Neuronal stem cell (in vitro differentiated cells): ENCODE data around the gene NDUFAF7.
"Not testable (repeated sequence)": the region's sequence is repeated elsewhere in the genome, so short reads cannot be mapped to it uniquely, and the experiment has no call there.

Experiments used
- DNase-seq: peaks from one replicate; pipeline ENCODE4 v3.0.0-alpha.2; 2013; ENCODE audit warnings: low spot score
- H2AFZ ChIP-seq: one replicate; pipeline ENCODE4 v1.6.1; 2013; ENCODE audit warnings: mild to moderate bottlenecking, low read length, inconsistent platforms
- H2AK5ac ChIP-seq: 2 replicates; pipeline ENCODE4 v1.6.1; 2013; ENCODE audit warnings: low read depth, mild to moderate bottlenecking, inconsistent platforms, low read length, moderate library complexity, mixed read lengths
- H2BK120ac ChIP-seq: 2 replicates; pipeline ENCODE4 v1.6.1; 2013; ENCODE audit warnings: low read depth, mild to moderate bottlenecking, inconsistent platforms, low read length, moderate library complexity, mixed read lengths
- H2BK12ac ChIP-seq: one replicate; pipeline ENCODE4 v1.6.1; 2013; ENCODE audit warnings: low read length, inconsistent platforms
- H2BK15ac ChIP-seq: 2 replicates; pipeline ENCODE4 v1.6.1; 2013; ENCODE audit warnings: mild to moderate bottlenecking, low read length, inconsistent platforms, mixed read lengths
- H2BK5ac ChIP-seq: one replicate; pipeline ENCODE4 v1.6.1; 2013; ENCODE audit warnings: inconsistent platforms, mild to moderate bottlenecking, low read length, moderate library complexity
- H3K14ac ChIP-seq: one replicate; pipeline ENCODE4 v1.6.1; 2013; ENCODE audit warnings: low read length, inconsistent platforms
- H3K18ac ChIP-seq: 2 replicates; pipeline ENCODE4 v1.6.1; 2013; ENCODE audit warnings: low read length, inconsistent platforms
- H3K23ac ChIP-seq: 2 replicates; pipeline ENCODE4 v1.6.1; 2013; ENCODE audit warnings: low read depth, mild to moderate bottlenecking, mixed read lengths, low read length, inconsistent platforms; ENCODE audit not compliant: poor library complexity
- H3K27ac ChIP-seq: replicated peaks from 3 replicates; pipeline ENCODE4 v1.5.1; 2013; ENCODE audit warnings: low read length, inconsistent platforms
- H3K27me3 ChIP-seq, 3 experiments: 2 replicates each; pipeline ENCODE4 v1.6.1; 2013; ENCODE audit warnings: low read length in 3 of 3, mild to moderate bottlenecking in 2 of 3, inconsistent platforms in 1 of 3, low read depth in 1 of 3, mixed read lengths in 1 of 3, moderate library complexity in 1 of 3; ENCODE audit not compliant: control insufficient read depth in 3 of 3, insufficient read depth in 3 of 3
- H3K36me3 ChIP-seq, 2 donors: replicated peaks in 1 of 2; 2 replicates each; pipeline ENCODE4 v1.6.1; 2013; ENCODE audit warnings: low read length in 2 of 2; ENCODE audit not compliant: control insufficient read depth in 2 of 2, insufficient read depth in 2 of 2
- H3K4ac ChIP-seq: 2 replicates; pipeline ENCODE4 v1.6.1; 2013; ENCODE audit warnings: inconsistent platforms, mild to moderate bottlenecking, low read length, moderate library complexity
- H3K4me1 ChIP-seq, 2 donors: 1 replicate in 1 of 2; 2 replicates in 1 of 2; pipeline ENCODE4 v1.6.1; 2013; ENCODE audit warnings: low read length in 2 of 2, low read depth in 1 of 2; ENCODE audit not compliant: control insufficient read depth in 2 of 2, insufficient read depth in 1 of 2
- H3K4me2 ChIP-seq: one replicate; pipeline ENCODE4 v1.6.1; 2013; ENCODE audit warnings: mild to moderate bottlenecking, low read length, inconsistent platforms; ENCODE audit not compliant: insufficient read depth, poor library complexity, severe bottlenecking
- H3K4me3 ChIP-seq, 2 donors: 2 replicates each; pipeline ENCODE4 v1.5.1; 2013; ENCODE audit warnings: low read length in 2 of 2, mild to moderate bottlenecking in 2 of 2, inconsistent platforms in 1 of 2, moderate library complexity in 1 of 2
- H3K79me1 ChIP-seq: one replicate; pipeline ENCODE4 v1.6.1; 2013; ENCODE audit warnings: low read depth, mild to moderate bottlenecking, inconsistent platforms, low read length, moderate library complexity
- H3K9ac ChIP-seq: one replicate; pipeline ENCODE4 v1.6.1; 2013; ENCODE audit warnings: mild to moderate bottlenecking, low read depth, low read length, inconsistent platforms; ENCODE audit not compliant: poor library complexity
- H3K9me3 ChIP-seq, 2 donors: replicated peaks in 1 of 2; 2 replicates each; pipeline versions ENCODE3 to v1.6.1; 2013; ENCODE audit warnings: low read length in 2 of 2, mild to moderate bottlenecking in 2 of 2, inconsistent platforms in 1 of 2, low read depth in 1 of 2, mixed read lengths in 1 of 2, moderate library complexity in 1 of 2; ENCODE audit not compliant: control insufficient read depth in 2 of 2, insufficient read depth in 1 of 2
- H4K8ac ChIP-seq: one replicate; pipeline ENCODE4 v1.6.1; 2013; ENCODE audit warnings: low read depth, mild to moderate bottlenecking, inconsistent platforms, low read length, moderate library complexity
- H4K91ac ChIP-seq: one replicate; pipeline ENCODE4 v1.6.1; 2013; ENCODE audit warnings: low read length, low read depth, mild to moderate bottlenecking, inconsistent platforms; ENCODE audit not compliant: poor library complexity
- WGBS, 2 donors: extraction: QIAGEN DNeasy Blood & Tissue Kit; methylation state at CpG; one replicate each; pipeline ENCODE4 v1.1.7; 2013; ENCODE audit warnings: missing lambda C conversion rate in 2 of 2, mixed read lengths in 1 of 2; ENCODE audit not compliant: insufficient read length in 2 of 2, insufficient replicate concordance in 1 of 2; ENCODE audit errors: extremely low coverage in 2 of 2; 5-methylcytosine and 5-hydroxymethylcytosine counted together

NDUFAF7 gene

GRCh38 chr2:37284381-37284780 lies 52.9 kb downstream of the NDUFAF7 start:
- H3K4me3 ChIP-seq = no peak overlapping the region
- H3K36me3 ChIP-seq = peaks cover 6 to 96% of the 10 kb centered on the region in 2 donors
- no peak for DNase-seq

GRCh38 chr2:37287966-37288365 lies 56.5 kb downstream of the NDUFAF7 start:
- Histone ChIP-seq H3K9ac (no peak overlapping the region), H3K4me3 (no peak overlapping the region), H2BK12ac (no peak overlapping the region), H4K91ac (no peak overlapping the region), H3K4me2 (no peak overlapping the region), H3K27me3 (no peaks in the 10 kb centered on the region), H3K79me1 (no peaks in the 10 kb centered on the region), H3K9me3 (no peaks in the 10 kb centered on the region), H3K4me1 (no peaks in the 10 kb centered on the region), H3K23ac (no peak overlapping the region), H2BK120ac (no peak overlapping the region), H2BK5ac (no peak overlapping the region), H3K14ac (no peak overlapping the region), H2AFZ (no peak overlapping the region), H3K36me3 (peaks cover 5 to 96% of the 10 kb centered on the region in 2 donors), H2AK5ac (no peak overlapping the region), H3K27ac (no peak overlapping the region), H3K18ac (no peak overlapping the region), H3K4ac (no peak overlapping the region), H2BK15ac (no peak overlapping the region), H4K8ac (no peak overlapping the region)
- no CpG with 5 or more reads among the region's 2 CpGs for WGBS, 2 donors
- no peak for DNase-seq

More at GRCh38 chr2:37284381-37284780, 52.9 kb downstream of the NDUFAF7 start:
- no peak overlapping the region for H3K4me2 ChIP-seq
- no peak overlapping the region for H3K18ac ChIP-seq
- no peak overlapping the region for H3K27ac ChIP-seq
- no peak overlapping the region for H2BK5ac ChIP-seq
- H4K8ac ChIP-seq = no peak overlapping the region
- no peak overlapping the region for H4K91ac ChIP-seq
- H2BK15ac ChIP-seq = no peak overlapping the region
- no peak overlapping the region for H2BK120ac ChIP-seq
- no peak overlapping the region for H2BK12ac ChIP-seq
- H3K9me3 ChIP-seq = no peaks in the 10 kb centered on the region
- no peaks in the 10 kb centered on the region for H3K4me1 ChIP-seq
- no peak overlapping the region for H3K4ac ChIP-seq
- H3K23ac ChIP-seq = no peak overlapping the region
- H3K27me3 ChIP-seq = no peaks in the 10 kb centered on the region
- H3K9ac ChIP-seq = no peak overlapping the region
- no peak overlapping the region for H3K14ac ChIP-seq
- no peak overlapping the region for H2AK5ac ChIP-seq
- no peaks in the 10 kb centered on the region for H3K79me1 ChIP-seq
- H2AFZ ChIP-seq = no peak overlapping the region

DNA sequence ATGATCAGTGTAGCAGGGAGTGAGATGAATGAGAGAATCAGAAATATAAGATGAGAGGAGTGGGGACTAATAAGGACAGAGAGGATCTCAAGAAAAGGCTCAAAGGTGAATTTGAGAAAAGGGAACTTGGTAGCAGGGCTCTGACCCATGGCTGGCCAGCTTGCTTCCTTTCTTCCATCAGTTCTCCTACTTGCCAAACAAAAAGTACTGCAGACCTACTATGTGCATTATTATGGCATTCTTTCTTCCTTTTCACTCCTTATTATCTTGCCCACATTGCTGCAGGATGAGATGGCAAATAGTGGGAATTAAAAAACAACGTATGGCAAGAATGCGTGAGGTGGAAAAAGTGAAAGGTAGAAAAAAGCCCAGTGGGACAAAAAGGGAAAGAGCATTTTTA lies 60.2 kb downstream of the NDUFAF7 start:
- no peaks in the 10 kb centered on the region for H3K4me1 ChIP-seq
- no peak overlapping the region for H2AFZ ChIP-seq
- no peak overlapping the region for H2BK12ac ChIP-seq
- no peak overlapping the region for H3K9ac ChIP-seq
- H4K91ac ChIP-seq = no peak overlapping the region
- H3K18ac ChIP-seq = no peak overlapping the region
- H3K27me3 ChIP-seq = no peaks in the 10 kb centered on the region
- H3K9me3 ChIP-seq = no peaks in the 10 kb centered on the region
- no peak overlapping the region for H3K23ac ChIP-seq
- H3K4me3 ChIP-seq = no peak overlapping the region
- H3K4me2 ChIP-seq = no peak overlapping the region
- no peaks in the 10 kb centered on the region for H3K79me1 ChIP-seq
- no peak overlapping the region for H2BK120ac ChIP-seq
- no peak for DNase-seq
- H2BK5ac ChIP-seq = no peak overlapping the region
- no peak overlapping the region for H3K14ac ChIP-seq
- H3K4ac ChIP-seq = no peak overlapping the region
- H4K8ac ChIP-seq = no peak overlapping the region
- no peak overlapping the region for H3K27ac ChIP-seq
- no peak overlapping the region for H2BK15ac ChIP-seq
- no CpG with 5 or more reads among the region's 2 CpGs for WGBS, 2 donors
- peaks cover 3 to 76% of the 10 kb centered on the region in 2 donors for H3K36me3 ChIP-seq
- H2AK5ac ChIP-seq = no peak overlapping the region

DNA sequence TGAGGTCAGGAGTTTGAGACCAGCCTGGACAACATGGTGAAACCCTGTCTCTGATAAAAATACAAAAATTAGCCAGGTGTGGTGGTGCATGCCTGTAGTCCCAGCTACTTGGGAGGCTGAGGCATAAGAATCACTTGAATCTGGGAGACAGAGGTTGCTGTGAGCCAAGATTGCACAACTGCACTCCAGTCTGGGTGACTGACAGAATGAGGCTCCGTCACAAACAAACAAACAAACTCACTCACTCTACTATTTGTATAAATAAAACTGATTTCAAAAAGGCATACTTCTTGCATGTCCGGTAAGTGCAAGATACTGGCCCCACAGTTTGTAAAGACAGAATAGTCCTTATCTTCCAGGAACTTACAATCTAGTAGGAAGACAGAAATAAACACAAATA lies 63.4 kb downstream of the NDUFAF7 start:
- H3K23ac ChIP-seq, H2AK5ac ChIP-seq, H3K14ac ChIP-seq, H2BK15ac ChIP-seq, H3K18ac ChIP-seq, H4K91ac ChIP-seq, H2AFZ ChIP-seq, H3K4me3 ChIP-seq, H3K4ac ChIP-seq, H4K8ac ChIP-seq, H2BK120ac ChIP-seq, H3K4me2 ChIP-seq, H2BK12ac ChIP-seq, H3K9me3 ChIP-seq, H3K9ac ChIP-seq, H3K27me3 ChIP-seq, H3K4me1 ChIP-seq, H3K79me1 ChIP-seq, DNase-seq, H2BK5ac ChIP-seq, H3K27ac ChIP-seq: not testable (repeated sequence)
- H3K36me3 ChIP-seq = peaks cover 2 to 51% of the 10 kb centered on the region in 2 donors
- WGBS, 2 donors = no CpG with 5 or more reads among the region's 2 CpGs
